GM12878 (cell line): ENCODE measurements around the gene TTC23L.

Source experiments
- HDAC6 ChIP-seq: fragments of 200-600 bp; sonication (generic); IDR thresholded peaks from one replicate; pipeline ENCODE4 v1.8.0; 2017; ENCODE audit warnings: antibody characterized with exemption; ENCODE audit not compliant: unreplicated experiment
- RAD51 ChIP-seq: fragments of 450-650 bp; IDR thresholded peaks from 2 replicates; pipeline ENCODE4 v1.6.1; 2016; ENCODE audit warnings: moderate library complexity, mild to moderate bottlenecking, inconsistent platforms
- REST ChIP-seq: IDR thresholded peaks from 2 replicates; pipeline ENCODE4 v1.6.1; 2012; ENCODE audit warnings: mild to moderate bottlenecking, low read depth, low read length
- TAF1 ChIP-seq: IDR thresholded peaks from 2 replicates; pipeline ENCODE4 v1.6.1; 2011; ENCODE audit warnings: mild to moderate bottlenecking, low read depth, low read length, borderline replicate concordance
- USF1 ChIP-seq: IDR thresholded peaks from 2 replicates; pipeline ENCODE4 v1.6.1; 2011; ENCODE audit warnings: borderline replicate concordance, low read depth, mild to moderate bottlenecking, moderate library complexity, mixed read lengths, low read length; ENCODE audit not compliant: insufficient read depth; ENCODE audit errors: extremely low read length

GRCh38 chr5:34944044-34944443, 105.1 kb downstream of the TTC23L start:
- TF ChIP-seq USF1: no peak
- TF ChIP-seq TAF1: no peak
- no peak for TF ChIP-seq REST
- no peak for TF ChIP-seq HDAC6
- TF ChIP-seq RAD51: no peak
